ENCODE results near the gene ARHGAP25.

DNA sequence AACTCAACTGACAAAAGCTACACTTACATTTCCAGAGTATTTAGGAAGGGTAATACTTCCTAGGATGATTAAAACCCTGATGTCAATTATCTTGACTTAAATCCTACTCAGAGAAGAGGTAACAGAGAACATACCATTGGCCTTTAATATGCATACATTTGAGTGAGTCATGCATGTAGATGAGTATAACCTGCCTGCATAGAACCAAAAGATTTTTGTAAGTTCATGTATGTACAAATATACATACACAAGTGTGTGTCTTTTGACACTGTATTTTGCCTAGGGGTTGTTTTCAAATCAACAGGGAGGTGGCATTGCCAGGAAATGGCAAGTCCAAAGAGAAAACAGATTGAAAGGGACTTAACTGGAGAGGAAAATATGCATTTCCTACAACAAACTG lies 130.5 kb downstream of the ARHGAP25 start:
- no peak for TF ChIP-seq POLR2A (IDR thresholded peaks at IDR 0.05; ENCODE audit: low read depth)
- no peak for TF ChIP-seq POLR2AphosphoS5 (IDR thresholded peaks at IDR 0.05)

Measured in esophagus muscularis mucosa (tissue), 2 donors.